OCI-LY1 (cell line): ENCODE data around the gene NAT14.

Experiments
- H2AFZ ChIP-seq: fragments of 200-600 bp; sonication (generic), shearing (Covaris generic); 2 replicates; pipeline ENCODE4 v1.6.0; 2014; ENCODE audit warnings: antibody characterized with exemption, mild to moderate bottlenecking, low read length
- H3F3A ChIP-seq: fragments of 200-600 bp; sonication (generic), shearing (Covaris generic); 2 replicates; pipeline ENCODE4 v1.6.0; 2014; ENCODE audit warnings: mild to moderate bottlenecking, antibody characterized with exemption, low read length, moderate library complexity; ENCODE audit not compliant: insufficient read depth
- H3K27ac ChIP-seq: fragments of 200-600 bp; sonication (generic); 2 replicates; pipeline ENCODE4 v1.5.1; 2014; ENCODE audit warnings: low read length, mixed run types, mild to moderate bottlenecking, low read depth; ENCODE audit not compliant: poor library complexity, severe bottlenecking
- H3K27me3 ChIP-seq: fragments of 200-600 bp; sonication (generic); 2 replicates; pipeline ENCODE4 v1.6.0; 2014; ENCODE audit warnings: antibody characterized with exemption, mild to moderate bottlenecking, low read length, moderate library complexity; ENCODE audit not compliant: insufficient read depth
- H3K36me3 ChIP-seq: fragments of 200-600 bp; sonication (generic); 2 replicates; pipeline ENCODE4 v1.6.1; 2014; ENCODE audit warnings: mild to moderate bottlenecking, antibody characterized with exemption, low read length, moderate library complexity, mixed read lengths; ENCODE audit not compliant: insufficient read depth
- H3K4me1 ChIP-seq: fragments of 200-600 bp; sonication (generic); 2 replicates; pipeline ENCODE4 v1.5.1; 2014; ENCODE audit warnings: mild to moderate bottlenecking, low read length, moderate library complexity; ENCODE audit not compliant: insufficient read depth, severe bottlenecking
- H3K4me2 ChIP-seq: fragments of 200-600 bp; sonication (generic), shearing (Covaris generic); 2 replicates; pipeline ENCODE4 v1.6.1; 2014; ENCODE audit warnings: low read length
- H3K4me3 ChIP-seq: fragments of 200-600 bp; sonication (generic); 2 replicates; pipeline ENCODE4 v1.5.1; 2014; ENCODE audit warnings: low read length, low read depth, mild to moderate bottlenecking, mixed read lengths; ENCODE audit not compliant: poor library complexity, severe bottlenecking
- H3K79me2 ChIP-seq: fragments of 200-600 bp; shearing (Covaris generic); 2 replicates; pipeline ENCODE4 v1.6.1; 2016; ENCODE audit warnings: mixed run types, low read length, mixed read lengths; ENCODE audit not compliant: insufficient read depth
- H3K9ac ChIP-seq: fragments of 200-600 bp; sonication (generic), shearing (Covaris generic); 2 replicates; pipeline ENCODE4 v1.6.1; 2014; ENCODE audit warnings: mild to moderate bottlenecking, low read length, mixed read lengths
- H3K9me2 ChIP-seq: fragments of 200-600 bp; sonication (generic), shearing (Covaris generic); 2 replicates; pipeline ENCODE4 v1.6.1; 2014; ENCODE audit warnings: low read depth, mild to moderate bottlenecking, low read length, mixed read lengths
- H3K9me3 ChIP-seq: fragments of 200-600 bp; shearing (Covaris generic); 2 replicates; pipeline ENCODE4 v1.6.1; 2014; ENCODE audit warnings: low read length, mixed read lengths
- H4K20me1 ChIP-seq: fragments of 200-600 bp; sonication (generic), shearing (Covaris generic); 2 replicates; pipeline ENCODE4 v1.6.0; 2016; ENCODE audit warnings: mild to moderate bottlenecking, low read length; ENCODE audit not compliant: insufficient read depth
- EZH2 ChIP-seq: fragments of 200-600 bp; sonication (generic), shearing (Covaris generic); IDR thresholded peaks from 2 replicates; pipeline ENCODE4 v1.8.0; 2017; ENCODE audit warnings: borderline replicate concordance, mixed run types, mild to moderate bottlenecking, antibody characterized with exemption, low read length, moderate library complexity, mixed read lengths
- TF ChIP-seq, protein P1 (sequence below): fragments of 200-600 bp; sonication (generic), shearing (Covaris generic); IDR thresholded peaks from 2 replicates; pipeline ENCODE4 v1.5.1; 2017; ENCODE audit warnings: mild to moderate bottlenecking, antibody characterized with exemption, low read length, moderate library complexity, mixed read lengths

NAT14 gene

DNA sequence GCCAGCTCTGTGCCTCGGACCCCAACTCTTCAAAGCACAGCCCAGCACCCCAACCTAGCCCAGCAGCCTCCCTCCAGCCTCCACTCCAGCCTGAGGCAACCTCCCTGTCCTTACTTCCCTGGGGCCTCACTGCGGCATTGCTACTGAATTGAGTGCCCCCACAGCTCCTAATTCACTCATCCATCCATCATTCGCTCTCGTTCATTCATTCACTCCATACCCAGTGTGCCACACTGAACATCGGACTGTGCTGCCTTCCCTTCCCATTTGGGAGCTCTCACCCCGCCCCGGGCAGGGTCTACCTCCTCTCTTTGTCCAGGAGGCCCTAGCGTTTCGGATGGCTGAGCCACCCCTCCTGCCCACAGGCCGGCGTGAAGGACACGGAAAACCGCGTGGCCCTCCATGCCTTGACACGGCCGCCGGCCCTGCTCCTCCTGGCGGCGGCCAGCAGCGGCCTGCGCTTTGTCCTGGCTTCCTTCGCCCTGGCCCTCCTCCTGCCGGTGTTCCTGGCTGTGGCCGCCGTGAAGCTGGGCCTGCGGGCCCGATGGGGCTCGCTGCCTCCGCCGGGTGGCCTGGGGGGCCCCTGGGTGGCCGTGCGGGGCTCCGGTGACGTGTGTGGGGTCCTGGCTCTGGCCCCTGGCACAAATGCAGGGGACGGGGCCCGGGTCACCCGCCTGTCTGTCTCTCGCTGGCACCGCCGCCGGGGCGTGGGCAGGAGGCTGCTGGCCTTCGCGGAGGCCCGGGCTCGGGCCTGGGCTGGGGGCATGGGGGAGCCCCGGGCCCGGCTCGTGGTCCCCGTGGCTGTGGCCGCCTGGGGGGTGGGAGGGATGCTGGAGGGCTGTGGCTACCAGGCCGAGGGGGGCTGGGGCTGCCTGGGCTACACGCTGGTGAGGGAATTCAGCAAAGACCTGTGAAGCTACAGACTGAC is 1.3 kb downstream of the NAT14 start:
- TF ChIP-seq, protein P1, sequence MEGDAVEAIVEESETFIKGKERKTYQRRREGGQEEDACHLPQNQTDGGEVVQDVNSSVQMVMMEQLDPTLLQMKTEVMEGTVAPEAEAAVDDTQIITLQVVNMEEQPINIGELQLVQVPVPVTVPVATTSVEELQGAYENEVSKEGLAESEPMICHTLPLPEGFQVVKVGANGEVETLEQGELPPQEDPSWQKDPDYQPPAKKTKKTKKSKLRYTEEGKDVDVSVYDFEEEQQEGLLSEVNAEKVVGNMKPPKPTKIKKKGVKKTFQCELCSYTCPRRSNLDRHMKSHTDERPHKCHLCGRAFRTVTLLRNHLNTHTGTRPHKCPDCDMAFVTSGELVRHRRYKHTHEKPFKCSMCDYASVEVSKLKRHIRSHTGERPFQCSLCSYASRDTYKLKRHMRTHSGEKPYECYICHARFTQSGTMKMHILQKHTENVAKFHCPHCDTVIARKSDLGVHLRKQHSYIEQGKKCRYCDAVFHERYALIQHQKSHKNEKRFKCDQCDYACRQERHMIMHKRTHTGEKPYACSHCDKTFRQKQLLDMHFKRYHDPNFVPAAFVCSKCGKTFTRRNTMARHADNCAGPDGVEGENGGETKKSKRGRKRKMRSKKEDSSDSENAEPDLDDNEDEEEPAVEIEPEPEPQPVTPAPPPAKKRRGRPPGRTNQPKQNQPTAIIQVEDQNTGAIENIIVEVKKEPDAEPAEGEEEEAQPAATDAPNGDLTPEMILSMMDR = no peak
- no peak for TF ChIP-seq EZH2
- no peaks in the 10 kb centered on the region; the same call in 1 of the 2 replicates for H3K36me3 ChIP-seq
- no peaks in the 10 kb centered on the region for H3K79me2 ChIP-seq
- no peaks in the 10 kb centered on the region for H3K9me3 ChIP-seq
- no peak overlapping the region for H2AFZ ChIP-seq
- H4K20me1 ChIP-seq = no peaks in the 10 kb centered on the region
- H3K27ac ChIP-seq = no peak overlapping the region
- H3K9me2 ChIP-seq = no peaks in the 10 kb centered on the region
- H3F3A ChIP-seq = no peaks in the 10 kb centered on the region
- peaks cover 3% of the 10 kb centered on the region; the same call in 1 of the 2 replicates for H3K27me3 ChIP-seq
- peak overlapping the region; percentile 81; the same call in 1 of the 2 replicates for H3K4me2 ChIP-seq
- H3K9ac ChIP-seq = no peak overlapping the region
- H3K4me1 ChIP-seq = peaks cover 18% of the 10 kb centered on the region
- H3K4me3 ChIP-seq = no peak overlapping the region

DNA sequence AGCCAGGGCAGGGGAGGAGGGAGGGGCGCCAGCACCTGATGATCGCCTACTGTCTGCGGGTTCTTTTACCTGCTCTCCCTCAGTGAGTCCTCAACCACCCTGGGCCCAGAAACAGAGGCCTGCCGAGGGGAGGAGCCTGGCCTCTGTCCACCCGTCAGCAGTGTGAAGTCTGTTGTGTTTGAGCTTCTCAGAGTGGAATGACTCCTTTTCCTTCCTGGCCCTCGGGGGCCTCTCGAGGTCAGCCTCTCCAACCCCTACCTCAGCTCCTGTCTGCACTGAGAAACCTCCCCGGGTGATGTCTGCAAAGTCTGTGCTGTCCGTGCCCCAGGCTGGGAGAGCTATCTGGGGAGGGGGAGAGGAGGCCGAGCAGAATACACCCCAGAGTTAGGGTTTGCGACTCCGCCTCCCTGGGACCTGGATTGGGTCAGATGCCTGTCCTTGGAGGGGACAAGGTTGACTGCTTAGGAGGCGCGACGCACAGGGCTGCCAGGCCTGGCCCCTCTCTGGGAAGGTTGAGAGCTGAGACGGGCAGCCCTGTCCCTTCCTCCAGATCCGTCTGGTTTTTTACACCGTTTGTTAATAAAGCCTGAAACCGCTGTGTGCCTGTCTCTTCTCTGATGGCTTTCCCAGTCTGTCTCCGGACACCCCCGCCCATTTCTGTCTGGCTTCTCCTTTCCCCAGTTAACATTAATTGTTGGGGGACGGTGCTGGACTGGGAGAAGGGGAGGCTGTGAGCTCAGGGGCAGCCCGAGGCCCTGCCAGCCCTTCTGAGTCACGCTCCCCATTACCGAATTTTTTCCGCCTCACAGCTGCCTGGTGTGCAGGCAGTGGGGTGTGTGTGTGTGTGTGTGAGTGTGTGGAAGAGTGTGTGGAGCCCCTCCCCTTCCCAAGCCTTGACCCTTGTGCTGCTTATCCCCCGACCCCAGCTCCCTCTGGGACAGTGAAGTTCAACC is 2.3 kb downstream of the NAT14 start:
- Histone ChIP-seq H3K27me3 (peaks cover 9% of the 10 kb centered on the region; the same call in 1 of the 2 replicates), H4K20me1 (no peaks in the 10 kb centered on the region), H3K9me3 (no peaks in the 10 kb centered on the region), H3K36me3 (no peaks in the 10 kb centered on the region; the same call in 1 of the 2 replicates), H3K4me1 (peaks cover 18% of the 10 kb centered on the region), H3K4me3 (no peak overlapping the region), H3F3A (no peaks in the 10 kb centered on the region), H2AFZ (no peak overlapping the region), H3K27ac (no peak overlapping the region), H3K4me2 (no peak overlapping the region), H3K79me2 (no peaks in the 10 kb centered on the region), H3K9ac (no peak overlapping the region), H3K9me2 (no peaks in the 10 kb centered on the region)
- TF ChIP-seq EZH2 = no peak
- TF ChIP-seq, protein P1 = no peak

DNA sequence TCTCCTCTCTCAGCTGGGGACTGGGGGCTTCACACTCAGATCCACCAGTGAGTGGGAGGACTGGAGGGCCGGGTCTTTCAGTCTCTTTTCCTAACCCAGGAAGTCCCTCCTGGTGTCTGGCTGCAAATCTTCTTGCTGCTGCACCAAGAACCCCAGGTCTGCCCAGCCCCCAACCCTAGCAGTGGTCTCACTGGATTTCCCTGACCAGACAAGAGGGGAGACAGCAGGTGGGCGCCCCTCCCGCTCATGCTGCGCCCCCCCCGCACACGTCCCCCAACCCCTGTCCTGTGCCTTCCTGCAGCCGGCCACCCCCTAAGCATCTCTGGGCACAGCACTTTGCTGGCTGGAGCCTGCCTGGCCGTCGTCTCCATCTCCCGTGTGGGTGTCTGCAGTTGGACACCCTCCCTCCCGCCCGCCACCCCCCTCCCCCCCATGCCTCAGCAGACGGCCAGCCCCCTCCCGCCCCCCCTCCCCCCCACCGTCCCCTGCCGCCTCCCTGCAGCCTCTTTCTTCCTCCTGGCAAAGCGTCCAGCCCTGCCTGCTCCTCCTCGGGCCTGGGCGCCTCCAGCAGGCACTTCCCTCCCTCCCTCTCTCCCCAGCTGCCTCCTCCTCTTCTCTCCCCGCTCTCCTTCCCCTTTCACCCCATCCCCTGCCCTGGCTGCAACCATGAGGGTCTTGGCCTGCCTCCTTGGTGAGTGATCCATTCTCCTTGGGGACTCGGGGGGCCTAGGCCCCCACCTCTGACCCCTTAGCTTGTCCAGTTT is 3.1 kb downstream of the NAT14 start, which contains the start of gene SSC5D:
TSS of gene SSC5D (plus strand) at position 513 of the 764 bp plus-strand sequence. CDS start at position 667, 154 bp downstream.
- Histone ChIP-seq H2AFZ (no peak within 1 kb of the TSS), H3K36me3 (no peaks in the 10 kb centered on the region; the same call in 1 of the 2 replicates), H3K27me3 (peaks cover 10% of the 10 kb centered on the region; the same call in 1 of the 2 replicates), H3K79me2 (no peaks in the 10 kb centered on the region), H3K9me2 (no peaks in the 10 kb centered on the region), H3K9ac (no peak within 1 kb of the TSS), H3K27ac (no peak within 1 kb of the TSS), H3K4me2 (no peak within 1 kb of the TSS), H4K20me1 (no peaks in the 10 kb centered on the region), H3K4me1 (peaks cover 18% of the 10 kb centered on the region), H3K4me3 (no peak within 1 kb of the TSS), H3K9me3 (no peaks in the 10 kb centered on the region), H3F3A (no peaks in the 10 kb centered on the region)
- TF ChIP-seq, protein P1 = no peak
- no peak for TF ChIP-seq EZH2
